ENCODE data around the gene GPD2.

Gene GPD2

DNA sequence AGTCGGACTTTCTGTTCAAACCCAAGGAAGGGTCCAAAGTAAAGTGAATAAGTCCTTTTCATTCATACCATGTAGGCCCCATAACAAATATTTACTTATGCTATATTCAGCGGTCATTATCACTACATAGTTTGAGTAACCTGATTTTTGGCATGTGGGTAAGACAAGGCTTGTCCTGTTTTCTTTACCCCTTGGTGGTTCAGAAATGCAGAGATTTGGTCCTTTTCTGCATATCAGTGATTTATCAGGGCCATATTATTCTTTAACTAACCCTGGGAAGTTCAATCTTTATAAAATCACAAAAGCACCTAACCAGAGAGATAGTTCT, 157.4 kb downstream of the GPD2 start:
- H3K4me3 ChIP-seq (ENCODE audit: low read length, poor library complexity, severe bottlenecking), result no peak overlapping the region
- no peak overlapping the region for H3K4me2 ChIP-seq (ENCODE audit: low read depth, low read length, poor library complexity, severe bottlenecking)
- no peaks in the 10 kb centered on the region for H3K79me2 ChIP-seq (ENCODE audit: insufficient read depth, low read length)
- no peaks in the 10 kb centered on the region for H3K9me2 ChIP-seq (replicated peaks; ENCODE audit: low read depth, low read length)
- no peak for TF ChIP-seq EZH2phosphoT487 (IDR thresholded peaks at IDR 0.05; ENCODE audit: borderline replicate concordance)
- TF ChIP-seq, protein P1, sequence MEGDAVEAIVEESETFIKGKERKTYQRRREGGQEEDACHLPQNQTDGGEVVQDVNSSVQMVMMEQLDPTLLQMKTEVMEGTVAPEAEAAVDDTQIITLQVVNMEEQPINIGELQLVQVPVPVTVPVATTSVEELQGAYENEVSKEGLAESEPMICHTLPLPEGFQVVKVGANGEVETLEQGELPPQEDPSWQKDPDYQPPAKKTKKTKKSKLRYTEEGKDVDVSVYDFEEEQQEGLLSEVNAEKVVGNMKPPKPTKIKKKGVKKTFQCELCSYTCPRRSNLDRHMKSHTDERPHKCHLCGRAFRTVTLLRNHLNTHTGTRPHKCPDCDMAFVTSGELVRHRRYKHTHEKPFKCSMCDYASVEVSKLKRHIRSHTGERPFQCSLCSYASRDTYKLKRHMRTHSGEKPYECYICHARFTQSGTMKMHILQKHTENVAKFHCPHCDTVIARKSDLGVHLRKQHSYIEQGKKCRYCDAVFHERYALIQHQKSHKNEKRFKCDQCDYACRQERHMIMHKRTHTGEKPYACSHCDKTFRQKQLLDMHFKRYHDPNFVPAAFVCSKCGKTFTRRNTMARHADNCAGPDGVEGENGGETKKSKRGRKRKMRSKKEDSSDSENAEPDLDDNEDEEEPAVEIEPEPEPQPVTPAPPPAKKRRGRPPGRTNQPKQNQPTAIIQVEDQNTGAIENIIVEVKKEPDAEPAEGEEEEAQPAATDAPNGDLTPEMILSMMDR (conservative IDR thresholded peaks at IDR 0.05; ENCODE audit: low read length), result no peak
- H3F3A ChIP-seq (ENCODE audit: low read depth), result no peaks in the 10 kb centered on the region
- no peaks in the 10 kb centered on the region for H3K27me3 ChIP-seq (ENCODE audit: insufficient read depth, low read length, poor library complexity, severe bottlenecking)
- H3K36me3 ChIP-seq (ENCODE audit: insufficient read depth, low read length), result no peaks in the 10 kb centered on the region
- H3K4me1 ChIP-seq (ENCODE audit: insufficient read depth, low read length, poor library complexity, severe bottlenecking), result no peaks in the 10 kb centered on the region
- H3K9ac ChIP-seq (ENCODE audit: low read depth, low read length, poor library complexity, severe bottlenecking), result no peak overlapping the region
- no peaks in the 10 kb centered on the region for H4K20me1 ChIP-seq (ENCODE audit: insufficient read depth, low read length, poor library complexity, severe bottlenecking)
- H2AFZ ChIP-seq (ENCODE audit: low read length), result no peak overlapping the region
- H3K9me3 ChIP-seq (ENCODE audit: insufficient read depth, low read depth, low read length), result no peaks in the 10 kb centered on the region

DNA sequence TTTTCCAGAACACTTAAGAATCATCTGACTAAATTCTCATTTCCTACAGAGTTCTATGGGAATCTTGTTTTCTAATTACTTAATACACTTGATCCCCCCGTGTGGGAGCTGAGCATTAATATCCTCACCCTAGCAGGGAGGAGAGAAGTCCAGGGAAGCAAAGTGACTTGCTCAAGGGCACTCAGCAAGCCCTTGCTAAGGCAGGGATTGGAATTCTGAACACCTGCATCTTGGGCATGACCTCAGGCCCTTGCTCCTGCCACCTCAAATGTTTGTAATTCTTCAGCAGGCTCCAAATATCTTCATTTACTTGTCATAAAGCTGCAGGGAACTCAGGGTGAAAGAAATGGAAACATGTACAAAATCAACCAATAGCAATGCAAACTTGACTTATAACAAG, 162.4 kb downstream of the GPD2 start:
- TF ChIP-seq, protein P1 (conservative IDR thresholded peaks at IDR 0.05; ENCODE audit: low read length), result no peak
- Histone ChIP-seq H3F3A (ENCODE audit: low read depth) (no peaks in the 10 kb centered on the region), H3K9ac (ENCODE audit: low read depth, low read length, poor library complexity, severe bottlenecking) (no peak overlapping the region), H3K36me3 (ENCODE audit: insufficient read depth, low read length) (no peaks in the 10 kb centered on the region), H3K4me3 (ENCODE audit: low read length, poor library complexity, severe bottlenecking) (no peak overlapping the region), H3K4me2 (ENCODE audit: low read depth, low read length, poor library complexity, severe bottlenecking) (no peak overlapping the region), H3K79me2 (ENCODE audit: insufficient read depth, low read length) (no peaks in the 10 kb centered on the region), H3K4me1 (ENCODE audit: insufficient read depth, low read length, poor library complexity, severe bottlenecking) (no peaks in the 10 kb centered on the region), H2AFZ (ENCODE audit: low read length) (no peak overlapping the region), H3K9me3 (ENCODE audit: insufficient read depth, low read depth, low read length) (no peaks in the 10 kb centered on the region), H3K27me3 (ENCODE audit: insufficient read depth, low read length, poor library complexity, severe bottlenecking) (no peaks in the 10 kb centered on the region), H4K20me1 (ENCODE audit: insufficient read depth, low read length, poor library complexity, severe bottlenecking) (no peaks in the 10 kb centered on the region), H3K9me2 (replicated peaks; ENCODE audit: low read depth, low read length) (no peaks in the 10 kb centered on the region)

DNA sequence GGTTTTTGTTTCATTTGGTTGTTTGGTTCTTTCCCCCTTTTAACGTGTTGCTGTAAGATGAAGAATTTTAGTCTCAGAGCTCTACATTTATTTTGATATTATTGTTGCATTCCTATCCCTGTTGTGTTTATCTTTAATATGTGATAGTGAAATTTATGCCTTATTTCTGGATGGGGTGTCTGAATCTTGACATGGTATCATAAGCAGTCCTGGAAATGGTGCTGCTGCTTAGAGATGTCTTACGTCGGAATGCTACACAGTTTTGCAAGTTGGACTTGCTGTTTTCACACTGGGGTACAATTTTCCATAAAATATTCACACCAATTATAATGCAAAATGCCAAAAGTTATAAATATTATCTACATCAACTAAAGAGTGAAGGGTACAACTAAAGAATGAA, 164.0 kb downstream of the GPD2 start:
- Histone ChIP-seq H2AFZ (ENCODE audit: low read length) (no peak overlapping the region), H3K9me2 (replicated peaks; ENCODE audit: low read depth, low read length) (no peaks in the 10 kb centered on the region), H3K9ac (ENCODE audit: low read depth, low read length, poor library complexity, severe bottlenecking) (no peak overlapping the region), H4K20me1 (ENCODE audit: insufficient read depth, low read length, poor library complexity, severe bottlenecking) (no peaks in the 10 kb centered on the region), H3K79me2 (ENCODE audit: insufficient read depth, low read length) (no peaks in the 10 kb centered on the region), H3K27me3 (ENCODE audit: insufficient read depth, low read length, poor library complexity, severe bottlenecking) (no peaks in the 10 kb centered on the region), H3K4me2 (ENCODE audit: low read depth, low read length, poor library complexity, severe bottlenecking) (no peak overlapping the region), H3F3A (ENCODE audit: low read depth) (no peaks in the 10 kb centered on the region), H3K4me1 (ENCODE audit: insufficient read depth, low read length, poor library complexity, severe bottlenecking) (no peaks in the 10 kb centered on the region), H3K36me3 (ENCODE audit: insufficient read depth, low read length) (no peaks in the 10 kb centered on the region), H3K4me3 (ENCODE audit: low read length, poor library complexity, severe bottlenecking) (no peak overlapping the region), H3K9me3 (ENCODE audit: insufficient read depth, low read depth, low read length) (no peaks in the 10 kb centered on the region)
- TF ChIP-seq, protein P1 (conservative IDR thresholded peaks at IDR 0.05; ENCODE audit: low read length), result no peak
- no peak for TF ChIP-seq EZH2phosphoT487 (IDR thresholded peaks at IDR 0.05; ENCODE audit: borderline replicate concordance)
